HCT116 (cell line): ENCODE results near the gene SGMS2. TPM values are rescaled to one million over a fixed set of nuclear protein-coding genes. Genes with fewer than 3 reads are reported as not detected.

Source experiments
- ATAC-seq: fragments of 200-7000 bp; cut with Tn5 transposase; 2 replicates; pipeline ENCODE4 v1.9.1; 2020; ENCODE audit warnings: mild to moderate bottlenecking, moderate library complexity
- BruUV-seq: library from RNA; stranded (reverse); fragments of 400-500 nt; replicated peaks from 2 replicates; lab custom pipeline; 2021; lab: Mats Ljungman, UMichigan
- CTCF ChIA-PET: fragments of 300-600 bp; sonication (Branson Sonifier 250); formaldehyde crosslinking; loops from one replicate; lab custom pipeline; 2021; ENCODE audit warnings: antibody characterized with exemption; lab: Charles Lee
- POLR2A ChIA-PET: fragments of 300-600, 350-600 bp; sonication (Branson Sonifier 250); formaldehyde crosslinking; loops from one replicate; lab custom pipeline; 2021; ENCODE audit warnings: antibody characterized with exemption; lab: Charles Lee
- RAD21 ChIA-PET, 2 experiments: fragments of 300-600 bp; sonication (Branson Sonifier 250); formaldehyde crosslinking; loops; one replicate each; lab custom pipeline; 2023; ENCODE audit warnings: low total read pairs in 2 of 2; ENCODE audit not compliant: uncharacterized antibody in 2 of 2, unreplicated experiment in 2 of 2, low non-redundant PET in 1 of 2; lab: Charles Lee
- DNase-seq: peaks from one replicate; pipeline ENCODE4 v3.0.0-alpha.2; 2010; ENCODE audit warnings: low read depth, low spot score
- H2AFZ ChIP-seq: fragments of 200-600 bp; shearing (Covaris generic), sonication (generic); 2 replicates; pipeline ENCODE4 v1.6.1; 2017; ENCODE audit warnings: low read depth, mixed run types, mixed read lengths, antibody characterized with exemption, low read length; ENCODE audit not compliant: poor library complexity, severe bottlenecking
- H3K27ac ChIP-seq: 2 replicates; pipeline ENCODE4 v1.5.1; 2012; ENCODE audit warnings: low read depth, low read length
- H3K27me3 ChIP-seq: fragments of 200-600 bp; sonication (generic); 2 replicates; pipeline ENCODE4 v1.6.1; 2016; ENCODE audit warnings: mixed run types, low read length, mixed read lengths; ENCODE audit not compliant: insufficient read depth
- H3K36me3 ChIP-seq, 2 experiments: fragments of 200-500 bp in 1 of 2; fragments of 200-600 bp in 1 of 2; sonication (Bioruptor generic) in 1 of 2; sonication (generic) in 1 of 2; 2 replicates each; pipeline versions ENCODE4 v1.5.1 to v1.6.1; 2014 to 2016; ENCODE audit warnings: low read length in 2 of 2, inconsistent platforms in 1 of 2, mixed read lengths in 1 of 2, mixed run types in 1 of 2; ENCODE audit not compliant: insufficient read depth in 2 of 2, control insufficient read depth in 1 of 2
- H3K4me1 ChIP-seq, 2 experiments: fragments of 200-600 bp in 1 of 2; sonication (generic) in 1 of 2; 2 replicates each; pipeline versions ENCODE4 v1.5.1 to v1.6.1; 2012 to 2017; ENCODE audit warnings: low read length in 2 of 2, inconsistent platforms in 1 of 2, mild to moderate bottlenecking in 1 of 2, mixed read lengths in 1 of 2, mixed run types in 1 of 2, moderate library complexity in 1 of 2; ENCODE audit not compliant: insufficient read depth in 2 of 2, control insufficient read depth in 1 of 2
- H3K4me2 ChIP-seq: fragments of 200-600 bp; sonication (generic); 2 replicates; pipeline ENCODE4 v1.6.1; 2017; ENCODE audit warnings: mixed run types, low read length, mixed read lengths
- H3K4me3 ChIP-seq, 2 experiments: fragments of 200-600 bp in 1 of 2; sonication (generic) in 1 of 2; replicated peaks in 1 of 2; 2 replicates each; pipeline ENCODE4 v1.5.1; 2011 to 2016; ENCODE audit warnings: low read length in 2 of 2, control low read depth in 1 of 2, low read depth in 1 of 2, mild to moderate bottlenecking in 1 of 2, mixed read lengths in 1 of 2, mixed run types in 1 of 2
- H3K79me2 ChIP-seq: fragments of 200-600 bp; sonication (generic); 2 replicates; pipeline ENCODE4 v1.6.1; 2017; ENCODE audit warnings: mild to moderate bottlenecking, mixed run types, low read length, moderate library complexity, mixed read lengths; ENCODE audit not compliant: insufficient read depth
- H3K9ac ChIP-seq: fragments of 200-600 bp; sonication (generic); 2 replicates; pipeline ENCODE4 v1.6.1; 2016; ENCODE audit warnings: low read length, mixed read lengths
- H3K9me2 ChIP-seq: fragments of 200-600 bp; sonication (generic), shearing (Covaris generic); 2 replicates; pipeline ENCODE4 v1.6.1; 2017; ENCODE audit warnings: mixed run types, mild to moderate bottlenecking, moderate library complexity; ENCODE audit not compliant: insufficient read depth
- H3K9me3 ChIP-seq, 2 experiments: fragments of 200-500 bp in 1 of 2; fragments of 200-600 bp in 1 of 2; sonication (Bioruptor generic) in 1 of 2; sonication (generic) in 1 of 2; 2 replicates each; pipeline ENCODE4 v1.6.1; 2014 to 2017; ENCODE audit warnings: low read length in 2 of 2, mixed read lengths in 2 of 2, inconsistent platforms in 1 of 2, low read depth in 1 of 2, mild to moderate bottlenecking in 1 of 2, mixed run types in 1 of 2, moderate library complexity in 1 of 2; ENCODE audit not compliant: control insufficient read depth in 1 of 2, insufficient read depth in 1 of 2
- H4K20me1 ChIP-seq: fragments of 200-600 bp; sonication (generic), shearing (Covaris generic); 2 replicates; pipeline ENCODE4 v1.6.1; 2017; ENCODE audit warnings: mixed run types, mild to moderate bottlenecking, moderate library complexity; ENCODE audit not compliant: insufficient read depth
- ATF3 ChIP-seq: IDR thresholded peaks from 2 replicates; pipeline ENCODE4 v1.6.1; 2012
- CEBPB ChIP-seq: IDR thresholded peaks from 2 replicates; pipeline ENCODE4 v1.6.1; 2012; ENCODE audit warnings: low read depth
- EGR1 ChIP-seq: IDR thresholded peaks from 2 replicates; pipeline ENCODE4 v1.6.1; 2012; ENCODE audit warnings: low read depth
- ELF1 ChIP-seq: IDR thresholded peaks from 2 replicates; pipeline ENCODE4 v1.6.1; 2012; ENCODE audit warnings: low read depth, borderline replicate concordance
- EZH2phosphoT487 ChIP-seq: fragments of 200-600 bp; IDR thresholded peaks from 2 replicates; pipeline ENCODE4 v1.6.1; 2018; ENCODE audit warnings: antibody characterized with exemption, borderline replicate concordance
- MAX ChIP-seq: IDR thresholded peaks from 2 replicates; pipeline ENCODE4 v1.6.1; 2012
- POLR2A ChIP-seq: IDR thresholded peaks from 2 replicates; pipeline ENCODE4 v1.7.0; 2011; ENCODE audit warnings: borderline replicate concordance; ENCODE audit not compliant: insufficient read depth, insufficient read length; ENCODE audit errors: extremely low read depth
- POLR2AphosphoS5 ChIP-seq: IDR thresholded peaks from 2 replicates; pipeline ENCODE4 v1.6.1; 2011; ENCODE audit warnings: mild to moderate bottlenecking, low read depth, low read length, moderate library complexity
- SP1 ChIP-seq: IDR thresholded peaks from 2 replicates; pipeline ENCODE4 v1.6.1; 2012; ENCODE audit warnings: low read depth
- SRF ChIP-seq: IDR thresholded peaks from 2 replicates; pipeline ENCODE4 v1.6.1; 2012; ENCODE audit warnings: low read depth
- YY1 ChIP-seq: IDR thresholded peaks from 2 replicates; pipeline ENCODE4 v1.6.1; 2011; ENCODE audit warnings: low read length, low read depth, moderate library complexity, mild to moderate bottlenecking; ENCODE audit not compliant: insufficient replicate concordance; ENCODE audit errors: extremely low read depth
- intact Hi-C: fragments of 100-400 bp; cut with micrococcal nuclease; formaldehyde crosslinking; loops from 2 replicates; pipeline ENCODE4 v1.10.0; 2022
- total RNA-seq: library from RNA; stranded (reverse); gene quantifications from one replicate; pipeline ENCODE4 v1.2.1, GENCODE V29; 2021; ENCODE audit not compliant: unreplicated experiment

Gene SGMS2
- total RNA-seq, 1 experiment from 2014 or later: 36.6 TPM

GRCh38 chr4:107930821-107931774, 106.4 kb downstream of the SGMS2 start, which contains the start of gene CYP2U1:
CYP2U1 (plus strand) TSS chr4:107931549; CDS start chr4:107931644, 95 bp downstream.
- DNase-seq (peak; percentile 36), ATAC-seq (peak; percentile 98)
- intact Hi-C loops: no loop called here
- Histone ChIP-seq H3K27me3 (no peaks in the 10 kb centered on the region), H3K4me3 (peak within 1 kb of the TSS; percentile 54 to 66), H3K4me1 (peaks cover 2 to 22% of the 10 kb centered on the region in 2 experiments; a peak in 1 of 4 replicates)
- TF ChIP-seq POLR2AphosphoS5 (peak; percentile 75), POLR2A (peak; percentile 56), SRF (no peak), YY1 (peak; percentile 7), SP1 (peak; percentile 30; the same call in 1 of the 2 replicates), ATF3 (no peak), MAX (peak; percentile 62), ELF1 (no peak), EGR1 (peak; percentile 77), EZH2phosphoT487 (no peak), CEBPB (no peak)
- TF ChIP-seq, all 23 proteins: peak for 6
- Histone ChIP-seq H3K9ac (peak within 1 kb of the TSS; percentile 60), H3K79me2 (no peaks in the 10 kb centered on the region), H3K9me3 (no peaks in the 10 kb centered on the region), H4K20me1 (no peaks in the 10 kb centered on the region), H3K27ac (peak within 1 kb of the TSS; percentile 48; the same call in 1 of the 2 replicates), H3K36me3 (no peaks in the 10 kb centered on the region), H2AFZ (peak within 1 kb of the TSS; percentile 94), H3K9me2 (no peaks in the 10 kb centered on the region), H3K4me2 (peak within 1 kb of the TSS; percentile 97)
- POLR2A ChIA-PET: interaction anchor here (1.4 kb wide), 1 partner anchor 211 kb away, joined by 3 read pairs; the partner anchor contains the start of gene PAPSS1
- BruUV-seq: no TSS peak
- RAD21 ChIA-PET: no interaction called here
- CTCF ChIA-PET: no interaction called here
